Inflammatory macrophage (primary cell): ENCODE measurements around the gene DOK4.
A peak's percentile ranks its signal among the peaks of the same experiment; 100 is the strongest.

Experiments
- DNase-seq, 2 donors: peaks; one replicate each; pipeline ENCODE4 v3.0.0-alpha.2; 2020 to 2022
- total RNA-seq, 18 experiments: gene quantifications; one replicate each; lab custom pipeline; 2026; ENCODE audit warnings: mixed read lengths in 6 of 18, inconsistent platforms in 2 of 18; lab: John Stamatoyannopoulos, UW

Gene DOK4
- total RNA-seq: 0.03 to 0.73 (median 0.21) reads per million in 18 experiments

- peak; percentile 29 to 73 for DNase-seq
Measured at GRCh38 chr16:57485916-57486857, at the start of gene DOK4. DOK4 (minus strand) TSS chr16:57486493; CDS start chr16:57479507, 6,986 bp downstream.

DNA sequence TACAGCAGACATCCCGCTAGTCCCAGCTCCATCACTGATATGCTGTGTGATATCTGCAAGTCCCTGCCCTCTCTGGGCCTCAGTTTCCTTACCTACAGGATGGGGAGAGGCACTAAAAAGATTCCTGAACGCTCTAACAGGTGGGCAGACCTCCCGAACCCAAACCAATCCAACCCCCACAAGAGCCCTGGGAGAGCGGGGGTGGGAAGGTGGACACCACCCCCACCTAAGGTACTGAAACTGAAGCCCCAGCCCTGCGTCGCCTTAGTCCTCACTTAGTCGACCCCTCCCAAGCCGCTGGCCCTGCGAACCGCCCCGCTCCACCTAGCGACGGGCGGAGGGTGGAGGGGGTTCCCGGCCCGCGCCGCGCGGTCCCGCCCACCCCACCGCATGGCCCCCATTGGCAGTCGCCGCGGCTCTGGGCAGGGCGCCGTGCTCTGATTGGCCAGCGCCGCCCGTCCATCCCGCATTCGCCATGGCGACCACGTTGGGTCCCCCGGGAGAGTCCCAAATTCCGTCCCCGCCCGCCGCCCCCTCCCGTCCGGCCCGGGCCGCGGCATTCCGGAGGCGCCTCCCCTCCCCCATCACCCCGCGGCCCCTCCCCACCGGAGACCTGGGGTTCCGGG is 49.5 kb upstream of the DOK4 start:
- DNase-seq: peak; percentile 29 to 42

DNA sequence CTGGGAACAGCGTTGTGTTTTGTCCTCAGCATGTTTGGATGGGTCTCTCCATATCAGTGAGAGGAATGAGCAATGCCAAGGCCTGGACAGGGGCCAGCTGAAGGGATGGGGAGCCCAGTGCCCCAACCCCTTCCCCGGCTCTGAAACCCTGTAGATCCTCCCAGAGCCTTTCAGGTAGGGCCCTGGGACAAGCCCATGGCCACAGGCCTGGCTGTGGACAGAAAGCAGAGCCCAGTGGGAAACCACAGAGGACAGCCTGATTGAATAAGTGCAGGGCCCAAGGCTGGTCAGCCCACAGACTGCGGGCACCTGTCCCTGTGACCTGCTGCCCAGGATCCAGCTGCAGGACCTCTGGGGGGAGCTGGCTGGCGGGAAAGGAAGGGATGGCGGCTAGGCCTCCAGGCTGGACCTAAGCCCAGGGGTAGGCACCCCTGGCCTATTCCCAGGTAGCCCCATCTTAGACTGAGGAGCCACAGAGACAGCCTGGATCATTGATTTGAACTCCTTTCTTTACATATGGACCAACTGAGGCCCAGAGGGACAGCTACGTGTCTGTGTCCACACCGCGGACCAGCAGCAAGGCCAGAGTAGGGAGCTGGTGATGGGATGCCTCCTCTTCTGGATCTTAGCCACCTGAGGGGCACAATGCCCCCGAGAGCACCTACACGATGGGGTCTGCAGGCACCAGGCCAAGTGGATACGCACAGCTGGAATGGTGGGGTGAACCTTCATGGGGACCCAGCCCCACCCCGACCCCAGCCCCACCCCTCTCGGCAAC is 48.8 kb upstream of the DOK4 start:
- no peak for DNase-seq

GRCh38 chr16:57534337-57534880 is 48.1 kb upstream of the DOK4 start:
- DNase-seq: no peak

GRCh38 chr16:57533431-57534336 is 47.4 kb upstream of the DOK4 start:
- no peak for DNase-seq

- DNase-seq: no peak
Measured at GRCh38 chr16:57532266-57532625, 46.0 kb upstream of the DOK4 start.

GRCh38 chr16:57531635-57532265 is 45.5 kb upstream of the DOK4 start:
- DNase-seq: no peak

GRCh38 chr16:57531253-57531575 is 44.9 kb upstream of the DOK4 start:
- no peak for DNase-seq

DNA sequence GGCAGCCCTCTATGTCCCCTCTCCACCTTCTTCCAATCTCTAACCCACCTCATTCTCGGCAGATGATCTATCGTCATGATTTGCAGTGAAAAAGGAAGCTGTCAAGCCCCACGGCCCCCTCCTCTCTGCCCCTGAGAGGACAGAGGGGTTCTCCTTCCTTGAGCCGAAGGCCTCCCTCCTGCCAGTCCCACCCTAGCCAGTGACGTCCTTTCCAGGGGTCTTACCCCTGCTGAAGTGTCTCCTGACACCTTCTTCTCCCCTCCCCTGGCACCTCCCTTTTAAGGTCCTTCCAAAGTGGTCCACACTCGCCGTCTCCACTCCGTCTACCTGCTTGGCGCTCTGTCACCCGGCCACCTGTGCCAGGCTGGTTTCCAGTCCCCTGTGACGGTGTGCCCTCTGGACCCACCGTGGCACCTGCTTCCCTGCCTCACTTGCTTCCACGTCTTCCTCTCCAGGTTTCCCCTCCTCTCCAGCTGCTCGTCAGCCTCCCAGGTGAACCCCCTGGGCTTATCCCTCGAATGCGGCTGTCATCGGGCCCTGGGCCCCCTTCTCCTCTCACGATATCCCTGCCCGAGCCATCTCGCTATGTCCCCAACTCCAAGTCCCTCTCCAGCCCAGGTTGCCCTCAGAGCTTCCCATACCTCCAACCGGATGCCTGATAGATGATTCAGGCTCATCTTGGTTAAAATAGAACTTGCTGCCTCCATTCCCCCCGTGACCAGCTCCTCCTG is 44.4 kb upstream of the DOK4 start:
- DNase-seq: peak; percentile 26 to 44

GRCh38 chr16:57530104-57530521 is 43.8 kb upstream of the DOK4 start:
- DNase-seq: no peak

DNA sequence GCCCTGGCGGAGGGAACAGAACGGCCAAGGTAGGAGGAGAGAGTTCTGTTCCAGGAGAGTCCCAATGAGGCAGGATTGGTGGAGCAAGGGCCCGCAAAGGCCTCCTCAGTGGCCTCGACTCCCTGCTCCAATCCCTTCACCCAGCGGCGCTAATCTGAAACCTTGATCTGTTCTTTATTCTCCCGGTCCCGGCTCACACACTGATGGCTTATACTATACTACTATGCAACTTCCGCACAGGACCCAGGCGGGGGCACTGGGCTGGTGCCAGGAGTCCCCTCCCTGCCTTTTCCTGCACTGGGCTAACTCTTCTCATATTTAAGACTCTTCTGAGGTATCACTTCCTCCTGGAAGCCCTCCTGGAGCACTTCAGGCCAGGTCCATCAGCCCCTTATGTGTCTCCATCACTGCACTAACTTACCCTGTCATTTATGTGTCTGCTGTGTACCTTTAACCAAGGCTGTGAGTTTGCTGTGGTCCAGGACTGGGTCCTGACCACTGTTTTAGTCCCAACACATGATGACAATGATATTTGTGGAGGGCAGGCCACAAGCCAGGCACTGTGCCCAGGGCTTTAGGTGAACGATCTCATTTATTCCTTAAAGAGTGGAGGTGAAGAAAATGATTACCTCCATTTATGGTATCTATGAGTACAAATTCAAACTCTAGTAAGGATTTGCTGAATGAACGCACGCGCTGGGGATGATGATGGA is 43.3 kb upstream of the DOK4 start:
- DNase-seq: no peak

DNA sequence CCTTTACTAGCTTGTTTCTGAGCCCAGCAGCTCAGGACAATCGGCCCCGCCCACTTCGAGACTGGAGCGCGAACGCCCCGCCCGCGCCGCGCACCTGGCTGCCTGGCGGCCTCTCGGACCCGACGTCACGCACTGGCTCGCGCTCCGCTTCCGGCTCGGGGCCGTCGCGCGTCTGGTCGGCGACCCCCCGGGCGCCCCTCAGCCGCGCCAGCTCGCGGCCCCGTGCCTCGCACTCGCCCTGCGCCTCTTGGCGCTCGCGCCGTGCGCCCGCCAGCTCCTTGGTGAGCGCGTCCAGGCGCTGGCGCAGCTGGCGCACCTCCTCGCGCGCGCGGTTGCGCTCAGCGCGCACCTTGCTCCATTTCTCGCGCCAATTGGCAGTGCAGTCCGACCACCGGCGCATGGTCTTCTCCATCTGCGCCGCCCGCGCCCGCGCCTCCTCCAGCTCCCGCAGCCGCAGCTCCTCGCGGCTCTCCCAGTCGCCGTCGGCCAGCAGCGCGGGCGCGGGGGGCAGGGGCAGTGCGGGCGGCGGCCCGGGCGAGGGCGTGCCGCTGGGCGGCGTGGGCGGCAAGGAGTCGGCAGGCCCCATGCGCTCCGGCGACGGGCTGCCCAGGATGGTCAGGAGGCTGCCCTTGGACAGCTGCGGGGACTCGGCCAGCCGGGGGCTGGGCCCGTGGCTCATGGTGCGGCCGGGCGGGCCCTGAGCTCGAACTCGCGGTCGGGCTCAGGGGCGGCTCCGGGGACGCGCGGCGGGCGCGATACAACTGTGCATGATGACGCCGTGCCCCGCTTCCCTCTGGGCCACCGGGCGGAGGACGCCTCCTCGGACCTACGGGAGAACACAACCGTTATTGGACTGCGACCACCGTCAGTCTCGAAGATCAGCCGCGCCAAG is 42.5 kb upstream of the DOK4 start:
- no peak for DNase-seq

GRCh38 chr16:57527610-57528360 is 41.5 kb upstream of the DOK4 start:
- DNase-seq: no peak

DNA sequence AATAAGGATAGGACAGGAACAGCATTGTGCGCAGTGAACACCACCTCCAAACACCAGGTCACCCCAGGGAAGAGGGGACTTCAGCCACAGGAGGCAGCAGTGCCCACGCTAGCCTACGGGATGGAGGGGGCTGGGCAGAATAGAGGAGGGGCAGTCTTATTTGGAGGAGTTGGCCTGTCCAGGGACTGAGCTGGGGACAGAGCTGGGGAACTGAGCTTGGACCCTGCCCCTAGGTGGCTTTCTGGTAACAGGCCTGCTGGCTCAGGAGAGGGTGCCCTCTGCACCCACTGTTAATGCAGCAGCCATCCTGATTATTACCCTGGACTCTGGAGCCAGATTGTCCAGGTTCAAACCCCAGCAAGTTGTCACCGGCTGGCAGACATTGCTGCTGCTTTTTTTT is 40.7 kb upstream of the DOK4 start:
- DNase-seq: no peak

DNA sequence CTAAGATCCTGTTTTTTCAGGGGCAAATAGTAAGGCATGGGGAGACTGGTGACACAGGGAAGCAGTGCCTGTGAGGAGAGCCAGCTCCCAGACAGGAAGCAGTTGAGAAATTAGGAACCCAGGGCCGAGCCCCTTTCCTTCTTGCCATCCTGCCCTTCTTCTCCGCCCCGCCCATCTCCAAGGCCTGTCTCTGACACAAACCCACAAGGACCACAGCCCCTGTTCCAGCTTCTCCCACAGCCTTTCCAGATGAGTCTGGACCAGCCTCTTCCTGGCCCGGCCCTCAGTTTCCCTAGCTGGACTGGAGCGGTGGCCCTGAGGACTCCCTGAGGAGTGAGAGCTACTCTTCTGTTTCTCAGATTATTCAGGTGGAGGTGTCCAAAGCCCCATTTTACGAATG is 40.2 kb upstream of the DOK4 start:
- peak in 1 of 2 donors; percentile 20 for DNase-seq

GRCh38 chr16:57525761-57526160 is 39.5 kb upstream of the DOK4 start:
- no peak for DNase-seq

GRCh38 chr16:57522960-57523359 is 36.7 kb upstream of the DOK4 start:
- no peak for DNase-seq

- DNase-seq: peak; percentile 57 to 68
Measured at GRCh38 chr16:57519796-57520360, 33.6 kb upstream of the DOK4 start.
